Kidney glomerular epithelial cell (primary cell): ENCODE results near the gene GALM.
"Not testable (repeated sequence)": the region's sequence is repeated elsewhere in the genome, so short reads cannot be mapped to it uniquely, and the experiment has no call there.

Experiments used
- DNase-seq: peaks from one replicate; lab custom pipeline; 2025; lab: John Stamatoyannopoulos, UW

GALM gene

GRCh38 chr2:38650012-38650411 is 15.9 kb upstream of the GALM start:
- DNase-seq = no peak

- DNase-seq = no peak
These were observed 15.2 kb upstream of the GALM start for GRCh38 chr2:38650717-38651116.

DNA sequence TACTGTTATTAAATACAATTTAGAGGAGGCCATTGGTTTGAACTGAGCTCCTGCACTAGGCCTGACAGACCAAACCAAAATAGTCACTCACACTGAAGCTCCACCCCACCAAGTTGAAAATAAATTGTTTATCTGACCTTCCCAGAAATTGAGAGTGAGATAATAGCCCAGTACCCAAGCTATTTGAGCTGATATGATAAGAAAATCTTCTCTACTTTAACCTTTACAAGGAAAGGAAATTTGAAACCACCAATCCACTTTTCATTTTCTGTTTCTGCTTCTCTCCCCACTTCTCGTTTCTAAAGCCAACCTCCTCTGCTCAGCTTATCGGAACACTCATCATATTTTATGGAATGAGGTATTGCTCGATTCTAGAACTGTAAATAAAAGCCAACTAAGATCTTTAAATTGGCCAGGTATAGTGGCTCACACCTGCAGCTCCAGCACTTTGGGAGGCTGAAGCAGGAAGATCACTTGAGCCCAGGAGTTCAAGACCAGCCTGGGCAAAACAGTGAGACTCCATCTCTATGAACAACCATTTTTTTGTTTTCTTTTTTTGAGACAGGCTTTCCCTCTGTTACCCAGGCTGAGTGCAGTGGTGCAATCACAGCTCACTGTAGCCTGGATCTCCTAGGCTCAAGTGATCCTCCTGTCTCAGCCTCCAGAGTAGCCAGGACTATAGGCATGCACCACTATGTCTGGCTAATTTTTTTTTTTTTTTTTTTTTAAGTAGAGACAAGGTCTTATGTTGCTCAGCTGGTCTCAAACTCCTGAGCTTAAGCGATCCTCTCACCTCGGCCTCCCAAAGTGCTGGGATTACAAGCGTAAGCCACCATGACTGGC is 13.3 kb upstream of the GALM start:
- DNase-seq = no peak

GRCh38 chr2:38653380-38653714 is 12.6 kb upstream of the GALM start:
- no peak for DNase-seq

DNA sequence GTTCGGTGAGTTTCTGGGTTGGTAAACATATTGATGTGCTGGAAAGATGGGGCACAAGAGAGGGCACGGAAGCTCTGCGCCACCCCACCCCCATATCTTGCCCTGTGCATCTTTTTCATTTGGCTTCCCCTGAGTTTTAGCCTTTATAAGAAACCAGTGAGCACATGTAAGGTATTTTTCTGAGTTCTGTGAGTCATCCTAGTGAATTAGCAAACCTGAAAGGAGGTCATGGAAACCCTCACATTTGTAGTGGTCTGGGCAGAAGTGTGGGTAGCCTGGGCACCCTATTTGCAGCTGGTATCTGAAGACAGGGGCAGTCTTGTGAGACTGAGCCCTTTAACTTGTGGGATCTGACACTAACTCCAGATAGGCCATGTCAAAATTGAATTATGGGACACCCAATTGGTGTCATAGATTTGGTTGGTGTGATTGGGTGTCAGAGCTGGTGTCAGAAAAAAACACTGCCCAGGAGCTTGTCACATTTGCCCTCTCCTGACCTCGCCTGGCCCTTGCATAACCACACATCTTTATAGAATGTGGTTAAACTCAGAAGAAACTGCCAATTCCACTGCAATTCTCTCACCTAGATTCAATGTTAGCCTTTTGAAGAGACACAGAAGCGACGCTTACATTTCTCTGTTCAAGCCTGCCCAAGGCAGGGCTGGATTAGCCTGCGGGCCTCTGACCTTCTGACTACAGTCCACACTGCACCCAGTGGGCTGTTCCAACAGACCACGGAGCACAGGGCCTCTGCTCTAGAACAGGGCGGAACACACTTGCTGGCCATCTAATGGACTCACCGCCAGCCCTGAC is 12.0 kb upstream of the GALM start:
- no peak for DNase-seq

GRCh38 chr2:38654528-38655381 is 11.2 kb upstream of the GALM start:
- DNase-seq = no peak

DNA sequence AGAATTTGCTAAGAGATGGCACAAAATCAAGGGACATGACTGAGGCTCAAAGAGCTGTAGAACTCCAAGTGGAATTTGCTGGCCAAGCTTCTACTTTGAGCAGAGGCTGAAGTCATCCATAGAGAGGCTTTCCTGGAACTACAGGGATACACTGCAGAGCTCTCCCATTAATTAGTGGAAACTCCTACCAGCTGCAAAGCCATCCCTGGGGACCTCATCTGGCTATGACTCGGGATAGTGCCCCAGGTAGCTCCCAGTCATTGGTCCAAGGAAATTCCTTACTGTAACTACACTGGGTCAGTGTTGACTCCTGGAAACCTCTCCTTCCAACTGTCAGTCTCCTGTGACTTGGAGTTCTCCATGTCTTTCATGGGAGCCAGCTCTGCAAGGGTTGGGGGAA is 10.5 kb upstream of the GALM start:
- DNase-seq = no peak

DNA sequence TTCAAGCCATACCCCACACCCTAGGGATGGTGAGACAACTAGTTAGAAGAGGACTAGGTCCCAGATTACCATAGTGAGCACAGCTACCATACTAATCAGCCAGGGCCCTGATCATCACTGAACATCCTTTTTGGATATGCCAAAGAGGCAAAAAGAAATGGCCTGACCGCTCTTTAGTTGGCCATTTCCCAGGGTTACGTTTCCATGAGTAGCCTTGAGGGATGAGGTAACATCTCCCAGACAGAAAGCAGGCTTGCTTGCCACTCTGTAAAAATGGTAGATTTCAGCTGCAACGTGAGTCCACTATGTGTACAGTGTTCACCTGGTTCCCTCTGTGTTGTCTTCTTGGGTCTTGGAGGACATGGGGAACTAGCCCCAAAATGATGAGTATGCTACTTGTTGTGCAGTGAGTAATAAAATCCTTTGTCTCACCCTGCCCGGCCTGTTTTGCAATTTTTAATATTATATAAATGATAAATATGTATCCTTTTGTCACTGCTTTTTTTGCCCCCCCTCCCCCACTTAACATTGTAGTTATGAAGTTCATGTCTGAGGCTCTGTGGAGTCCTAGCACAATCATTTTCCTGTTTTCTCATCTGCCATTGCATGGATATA is 8.9 kb upstream of the GALM start:
- no peak for DNase-seq

DNA sequence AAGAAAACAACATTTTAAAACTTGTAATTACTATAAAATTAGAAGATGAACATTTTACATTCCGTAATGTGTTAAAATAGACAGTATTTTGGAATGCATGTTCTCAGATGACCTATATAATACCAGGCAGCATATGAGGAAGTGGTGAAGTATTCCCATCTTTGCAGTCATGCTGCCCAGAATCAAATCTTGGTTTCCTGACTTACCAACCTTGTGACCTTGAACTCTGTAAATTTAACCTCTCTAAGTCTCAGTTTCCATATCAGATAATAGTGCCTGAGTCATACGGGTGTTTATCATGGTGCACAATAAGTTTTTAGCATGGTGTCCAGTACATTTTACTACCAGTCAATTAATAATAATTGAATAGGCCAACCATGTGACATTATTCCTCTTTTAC is 7.3 kb upstream of the GALM start:
- DNase-seq = no peak

DNA sequence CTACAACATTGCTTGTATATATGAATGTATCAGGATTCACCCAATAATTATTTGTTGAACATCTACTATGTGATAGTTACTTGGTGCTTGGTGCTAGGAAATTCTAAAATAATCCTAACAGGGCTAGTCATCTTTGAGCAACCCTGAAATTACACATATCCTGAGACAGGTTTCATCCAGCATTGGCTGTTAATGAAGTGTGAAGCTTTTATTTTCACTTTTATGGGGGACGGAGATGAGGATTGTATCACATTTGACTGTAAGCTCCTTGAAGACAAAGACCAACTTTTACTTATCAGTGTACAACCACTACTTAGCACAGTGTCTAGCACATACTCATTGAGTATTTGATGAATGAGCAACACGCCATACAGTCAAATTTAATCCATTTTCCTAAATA is 6.8 kb upstream of the GALM start:
- no peak for DNase-seq

- no peak for DNase-seq
These were observed 5.6 kb upstream of the GALM start for GRCh38 chr2:38660282-38660681.

DNA sequence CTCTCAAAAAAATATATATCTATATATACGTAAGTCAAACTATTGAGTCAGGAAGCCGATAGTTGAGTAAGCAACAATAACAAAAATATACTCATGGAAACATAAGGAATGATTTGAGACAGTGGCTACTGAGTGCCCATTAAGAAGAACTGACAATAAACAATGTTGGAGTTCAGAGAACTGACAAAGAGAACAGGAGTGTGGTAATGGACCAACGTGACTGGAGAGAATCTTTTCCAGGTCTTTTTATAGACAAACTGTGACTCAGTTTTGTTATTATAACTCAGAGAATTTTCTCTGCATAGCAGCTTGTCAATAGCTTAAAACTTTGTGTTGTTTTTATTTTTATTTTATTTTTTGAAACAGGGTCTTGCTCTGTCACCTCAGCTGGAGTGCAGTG is 4.6 kb upstream of the GALM start:
- no peak for DNase-seq

DNA sequence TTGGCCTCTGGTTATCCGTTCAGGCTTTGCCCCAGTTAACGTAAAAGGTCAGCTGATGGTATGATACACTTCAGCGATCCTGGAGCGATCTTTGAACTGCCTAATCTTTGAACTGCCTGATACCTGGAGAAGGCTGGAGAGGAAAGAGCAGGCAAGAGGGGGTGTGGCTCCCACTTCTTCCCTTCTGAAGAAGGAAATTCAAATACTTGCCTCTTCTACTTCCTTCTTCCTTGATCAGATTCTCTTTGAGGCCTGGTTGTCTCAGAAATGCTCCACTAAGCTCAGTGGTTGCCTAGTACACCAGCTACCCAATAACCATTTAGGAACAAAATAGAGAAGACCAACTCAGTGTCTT is 619 bp downstream of the GALM start:
- DNase-seq = no peak

GRCh38 chr2:38668092-38668491 is 2.2 kb downstream of the GALM start:
- DNase-seq = no peak

- no peak for DNase-seq
These were observed 3.0 kb downstream of the GALM start for GRCh38 chr2:38668779-38669479.

DNA sequence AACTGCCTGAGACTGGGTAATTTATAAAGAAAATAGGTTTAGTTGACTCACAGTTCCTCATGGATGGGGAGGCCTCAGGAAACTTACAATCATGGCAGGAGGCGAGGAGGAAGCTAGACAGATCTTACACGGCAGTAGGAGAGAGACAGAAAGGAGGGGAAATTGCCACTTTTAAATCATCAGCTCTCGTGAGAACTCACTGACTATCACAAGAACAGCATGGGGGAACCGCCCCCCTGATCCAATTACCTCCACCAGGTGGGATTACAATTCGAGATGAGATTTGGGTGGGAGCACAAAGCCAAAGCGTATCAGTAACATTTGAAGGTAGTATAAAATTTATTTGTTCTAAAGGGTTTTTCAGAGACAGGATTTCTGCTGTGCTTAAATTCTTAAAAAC is 5.4 kb downstream of the GALM start:
- no peak for DNase-seq

DNA sequence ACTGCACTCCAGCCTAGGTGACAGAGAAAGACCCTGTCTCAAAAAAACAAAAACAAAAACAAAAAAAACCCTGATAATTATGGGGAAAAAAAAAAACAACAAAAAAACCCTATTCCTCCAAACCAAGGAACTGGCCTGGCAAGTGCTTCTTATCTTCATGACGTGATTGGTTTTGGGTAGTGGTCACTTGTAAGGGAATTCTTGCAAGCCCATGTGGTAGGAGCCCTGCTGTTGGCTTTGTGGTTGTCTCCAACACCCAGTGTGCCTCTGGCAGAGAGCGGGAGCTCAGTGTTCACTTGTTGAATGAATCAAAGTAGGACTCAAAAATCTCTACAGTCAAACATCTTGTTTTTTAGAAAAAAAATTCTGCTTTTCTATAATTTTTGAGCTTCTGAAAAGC is 6.0 kb downstream of the GALM start:
- no peak for DNase-seq

DNA sequence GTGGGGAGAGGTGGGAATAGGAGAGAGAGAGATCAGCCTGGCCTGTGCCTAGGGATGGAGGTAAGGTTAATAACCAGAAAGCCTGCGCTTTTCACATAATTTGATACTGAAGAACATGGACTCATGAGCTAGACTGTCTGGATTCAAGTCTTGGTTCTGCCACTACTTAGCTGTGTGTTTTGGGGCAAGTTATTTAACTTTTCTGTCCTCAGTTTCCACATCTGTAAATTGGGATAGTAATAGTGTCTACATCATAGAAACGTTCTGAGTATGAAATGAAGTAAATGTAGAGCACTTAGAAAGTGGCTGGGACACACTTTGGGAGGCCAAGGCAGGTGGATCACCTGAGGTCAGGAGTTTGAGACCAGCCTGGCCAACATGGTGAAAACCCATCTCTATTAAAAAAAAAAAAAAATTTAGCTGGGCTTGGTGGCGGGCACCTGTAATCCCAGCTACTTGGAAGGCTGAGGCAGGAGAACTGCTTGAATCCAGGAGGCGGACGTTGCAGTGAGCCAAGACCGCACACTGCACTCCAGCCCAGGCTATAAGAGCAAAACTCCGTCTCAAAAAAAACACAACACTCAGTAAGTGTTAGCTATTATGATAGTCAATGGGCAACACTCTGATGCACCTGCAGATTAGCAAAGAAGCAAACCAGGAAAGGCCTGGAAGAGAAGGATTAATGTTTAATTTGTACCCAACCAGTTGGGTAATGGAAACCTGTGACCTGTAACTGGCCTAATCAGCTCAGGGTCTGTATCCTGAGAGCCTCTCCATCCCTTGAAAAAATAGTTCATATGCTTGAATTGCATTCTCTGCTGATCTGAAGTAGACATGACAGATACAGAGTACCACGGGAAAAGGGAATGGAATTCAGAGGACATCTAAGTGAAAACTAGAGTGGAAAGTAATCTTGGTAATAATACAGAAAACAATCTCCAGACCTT is 6.8 kb downstream of the GALM start:
- no peak for DNase-seq

DNA sequence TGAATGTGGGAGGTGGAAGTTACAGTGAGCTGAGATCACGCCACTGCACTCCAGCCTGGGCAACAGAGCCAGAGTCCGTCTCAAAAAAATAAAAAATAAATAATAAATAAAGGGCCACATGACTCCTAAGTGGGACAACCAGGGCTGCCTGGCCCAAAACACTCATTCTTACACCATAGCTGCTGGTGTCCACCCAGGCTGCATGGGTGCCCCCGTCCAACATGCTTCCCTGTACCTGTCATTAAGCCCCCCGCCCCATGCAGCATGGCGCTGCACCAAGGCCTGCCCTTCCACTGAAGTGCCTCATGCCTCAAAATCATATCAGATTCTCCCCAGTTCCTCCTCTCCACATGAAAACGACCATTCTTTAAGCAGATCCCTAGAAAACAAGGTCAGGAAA is 10.8 kb downstream of the GALM start:
- DNase-seq = no peak

GRCh38 chr2:38680868-38681267 is 15.0 kb downstream of the GALM start:
- DNase-seq = not testable (repeated sequence)
